CD4-positive, alpha-beta T cell treated with Interleukin-6 at 100 ng/mL for 8 hours (primary cell): Measurements from ENCODE around the gene ABLIM2.

Experiments
- DNase-seq: peaks from one replicate; pipeline ENCODE4 v3.0.0-alpha.2; 2020; ENCODE audit warnings: mixed read lengths, low spot score

ABLIM2 gene

GRCh38 chr4:8158710-8159536 is at the start of gene ABLIM2:
Gene ABLIM2, minus strand, starts transcription at chr4:8158813. Its CDS starts 124 bp downstream, at chr4:8158689.
- peak; percentile 99 for DNase-seq

- no peak for DNase-seq
These were observed 48.7 kb upstream of the ABLIM2 start for GRCh38 chr4:8207314-8207713.

- no peak for DNase-seq
These were observed 47.4 kb upstream of the ABLIM2 start for GRCh38 chr4:8205749-8206611.

- DNase-seq, result no peak
These were observed 46.7 kb upstream of the ABLIM2 start for GRCh38 chr4:8205241-8205707.

DNA sequence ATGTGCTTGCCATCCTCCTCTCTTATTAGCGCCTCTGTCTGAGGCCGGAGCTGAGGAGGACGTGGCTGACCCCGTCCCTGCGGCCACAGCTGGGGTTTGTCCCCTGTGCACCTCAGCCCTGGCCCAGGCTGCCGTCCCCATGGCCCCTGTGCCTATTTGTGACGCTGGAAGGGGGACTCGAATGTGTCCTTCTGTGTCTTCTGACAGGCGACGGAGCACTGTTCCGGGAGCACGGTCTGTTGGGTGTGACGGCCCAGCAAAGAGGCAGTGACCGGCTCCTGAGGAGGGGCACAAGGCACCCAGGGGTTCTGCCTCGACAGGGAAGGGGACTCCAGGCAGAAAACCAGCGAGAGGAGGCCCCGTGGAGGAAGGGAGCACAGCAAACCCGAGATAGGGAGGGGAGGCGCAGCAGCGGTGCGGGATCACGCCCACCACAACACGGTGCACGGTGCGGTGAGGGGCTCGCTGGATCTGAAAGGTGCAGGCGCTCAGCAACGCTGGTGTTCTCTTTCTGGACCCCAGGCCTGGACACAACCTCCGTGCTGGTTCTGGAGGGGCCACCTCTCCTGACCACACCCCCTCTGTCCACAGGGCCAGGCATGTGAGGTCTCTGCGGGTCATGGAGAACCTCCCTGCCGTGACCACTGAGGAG is 46.1 kb upstream of the ABLIM2 start:
- no peak for DNase-seq

DNA sequence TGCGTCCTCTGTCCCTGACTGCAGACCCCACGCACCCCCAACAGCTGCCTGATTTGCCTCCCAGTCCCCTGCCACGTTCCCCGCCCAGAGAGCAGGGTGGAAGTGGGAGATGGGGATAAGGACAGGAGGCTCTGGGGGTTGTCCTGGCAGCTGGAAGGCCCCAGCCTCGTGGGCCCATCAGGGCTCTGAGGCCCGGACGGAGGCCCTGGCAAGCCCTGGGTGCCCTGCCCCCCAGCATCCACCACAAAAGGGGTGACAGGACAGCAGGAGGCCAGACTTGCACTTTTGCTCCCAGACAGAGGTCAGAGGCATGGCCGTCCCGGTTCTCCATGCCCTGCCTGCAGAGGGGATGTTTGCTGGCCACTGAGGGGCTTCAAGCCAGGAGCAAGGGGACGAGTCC is 45.2 kb upstream of the ABLIM2 start:
- no peak for DNase-seq

DNA sequence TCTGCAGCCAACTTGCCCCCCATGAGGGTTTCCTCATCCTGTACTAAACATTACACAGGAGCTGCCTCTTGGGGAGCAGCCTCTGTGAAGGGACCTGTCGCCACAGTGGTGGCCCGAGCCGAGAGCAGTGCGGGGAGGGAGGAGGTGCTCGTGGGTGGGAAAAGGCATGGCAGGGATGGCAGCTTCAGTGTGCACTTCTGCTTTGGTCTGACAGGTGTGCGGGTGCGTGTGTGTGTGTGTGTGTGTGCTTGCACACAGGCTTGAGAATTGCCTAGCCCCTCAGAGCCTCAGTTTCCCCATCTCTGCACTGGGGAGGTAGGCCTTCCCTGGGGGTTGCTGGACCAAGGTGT is 44.4 kb upstream of the ABLIM2 start:
- DNase-seq, result no peak

- no peak for DNase-seq
These were observed 43.8 kb upstream of the ABLIM2 start for GRCh38 chr4:8202108-8203051.

DNA sequence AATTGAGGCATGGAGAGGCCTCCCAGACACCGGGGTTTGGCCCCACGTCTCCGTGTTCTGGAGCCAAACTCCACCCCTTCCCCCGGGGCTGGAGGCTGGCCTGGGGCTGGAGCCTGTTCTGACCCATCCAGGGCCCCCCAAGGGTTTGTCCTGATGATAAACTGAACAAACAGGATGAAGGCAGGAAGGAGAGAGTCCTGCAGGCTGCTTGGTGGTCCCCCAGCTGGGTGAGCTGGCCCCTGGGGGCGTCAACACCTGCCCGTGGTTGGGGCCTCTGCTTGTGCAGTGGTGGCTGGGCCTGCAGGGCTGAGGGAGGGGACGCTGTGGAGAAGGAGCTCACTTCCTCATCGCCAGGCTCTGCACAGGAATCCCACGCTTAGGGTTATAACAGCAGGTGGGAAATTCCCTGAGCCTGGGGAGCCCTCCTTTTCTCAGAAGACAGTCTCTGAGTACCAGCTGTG is 42.7 kb upstream of the ABLIM2 start:
- DNase-seq, result peak; percentile 36

DNA sequence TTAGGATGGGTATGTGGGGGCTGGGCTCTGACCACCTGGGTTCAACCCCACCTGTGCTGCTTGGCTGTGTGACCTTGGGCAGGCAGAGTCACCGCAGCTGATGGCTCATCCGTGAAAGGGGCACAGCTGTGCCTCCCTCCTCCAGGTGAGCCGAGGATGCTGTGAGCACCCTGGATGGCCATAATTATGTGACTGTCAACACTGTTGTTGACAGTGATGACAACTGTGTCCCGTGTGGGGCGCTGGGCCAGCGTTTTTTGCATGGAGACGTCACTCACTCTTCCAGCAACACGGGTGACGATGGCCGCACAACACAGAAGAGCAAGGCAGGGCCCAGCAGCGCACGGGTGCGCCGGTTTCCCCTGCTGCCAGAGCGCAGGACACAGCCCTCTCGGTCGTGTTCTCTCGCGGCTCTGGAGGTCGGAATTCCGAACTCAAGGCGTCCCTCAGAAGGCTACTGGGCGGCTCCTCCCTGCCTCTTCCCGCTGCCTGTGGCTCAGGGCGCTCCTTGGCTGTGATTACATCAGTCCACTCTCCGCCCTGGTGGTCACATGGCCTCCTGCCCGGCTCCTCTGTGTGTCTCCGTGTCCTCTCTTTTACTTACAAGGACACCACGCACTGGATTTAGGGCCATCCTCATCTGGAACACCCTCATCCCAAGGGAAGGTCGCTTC is 41.8 kb upstream of the ABLIM2 start:
- DNase-seq, result peak; percentile 19

DNA sequence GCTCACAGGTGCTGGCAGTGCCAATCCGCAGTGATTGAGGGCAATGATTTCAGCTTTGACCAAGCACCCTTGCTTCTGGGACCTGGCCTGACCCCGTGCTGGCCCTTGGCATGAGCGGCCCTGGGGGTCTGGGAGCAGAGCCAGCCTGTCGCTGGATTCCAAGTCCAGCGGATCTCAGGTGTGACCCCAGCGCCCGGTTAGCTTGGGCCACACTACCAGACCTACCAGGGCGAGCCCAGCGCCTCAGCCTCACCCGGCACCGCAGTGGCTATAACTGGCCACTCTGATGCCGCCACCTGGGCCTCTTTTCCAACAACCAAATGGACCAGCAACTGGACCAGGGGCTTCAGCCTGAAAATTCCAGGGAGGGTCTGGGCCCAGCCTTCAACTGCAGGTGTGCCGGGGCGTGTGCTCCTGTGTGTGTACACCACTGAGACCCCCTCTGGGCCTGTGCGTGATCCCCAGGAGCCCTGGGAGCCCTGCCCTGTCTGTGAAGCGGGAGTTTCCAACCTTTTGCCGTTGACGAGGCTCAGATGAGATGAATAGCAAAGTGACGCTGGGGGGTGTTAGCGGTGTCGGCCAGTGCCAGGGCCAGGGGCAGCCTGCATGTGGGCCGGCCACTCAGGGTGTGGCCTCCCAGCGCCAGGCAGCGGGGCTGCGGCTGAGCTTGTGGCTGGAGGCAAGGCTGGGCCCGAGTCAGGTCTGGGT is 41.1 kb upstream of the ABLIM2 start:
- no peak for DNase-seq

DNA sequence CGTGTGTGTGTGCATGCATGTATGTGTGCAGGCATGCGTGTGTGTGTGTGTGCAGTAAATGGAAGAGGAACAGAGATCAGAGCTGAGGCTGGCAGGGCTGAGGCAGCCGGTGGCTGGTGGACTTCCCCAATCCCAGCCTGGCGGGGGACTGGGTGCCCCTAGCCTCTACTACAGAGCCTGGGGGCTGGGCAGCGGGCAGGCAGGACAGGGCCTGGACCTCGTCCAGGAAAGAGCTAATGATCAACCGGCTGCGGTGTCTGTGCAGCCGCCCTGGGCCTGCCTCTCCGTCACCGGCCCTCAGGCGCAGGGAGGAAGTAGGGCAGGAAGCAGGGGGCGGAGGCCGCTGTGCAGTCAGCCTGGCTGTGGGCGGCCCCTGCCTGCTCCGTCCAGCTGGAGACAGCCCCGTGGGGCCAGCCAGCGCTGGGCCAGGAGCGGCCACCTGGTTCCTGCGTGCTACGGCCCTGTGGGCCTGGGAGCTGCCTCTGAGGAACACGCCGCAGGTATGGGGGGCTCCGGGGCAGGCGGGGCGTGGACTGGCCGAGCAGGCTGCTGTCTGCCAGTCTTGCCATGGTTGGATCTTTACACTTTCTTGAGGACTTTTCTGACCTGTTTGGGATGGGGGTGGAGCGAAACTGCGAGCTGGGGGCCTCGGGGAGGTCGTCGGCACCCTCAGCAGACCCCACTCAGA is 40.4 kb upstream of the ABLIM2 start, which contains the start of gene SH3TC1:
SH3TC1 (plus strand) TSS at position 385 of the 688 bp plus-strand sequence. CDS start 5,905 bp downstream, outside the sequence.
- DNase-seq, result peak; percentile 57

GRCh38 chr4:8198206-8198905 is 39.7 kb upstream of the ABLIM2 start:
- DNase-seq, result no peak

- DNase-seq, result no peak
These were observed 38.9 kb upstream of the ABLIM2 start for GRCh38 chr4:8197521-8197920.

DNA sequence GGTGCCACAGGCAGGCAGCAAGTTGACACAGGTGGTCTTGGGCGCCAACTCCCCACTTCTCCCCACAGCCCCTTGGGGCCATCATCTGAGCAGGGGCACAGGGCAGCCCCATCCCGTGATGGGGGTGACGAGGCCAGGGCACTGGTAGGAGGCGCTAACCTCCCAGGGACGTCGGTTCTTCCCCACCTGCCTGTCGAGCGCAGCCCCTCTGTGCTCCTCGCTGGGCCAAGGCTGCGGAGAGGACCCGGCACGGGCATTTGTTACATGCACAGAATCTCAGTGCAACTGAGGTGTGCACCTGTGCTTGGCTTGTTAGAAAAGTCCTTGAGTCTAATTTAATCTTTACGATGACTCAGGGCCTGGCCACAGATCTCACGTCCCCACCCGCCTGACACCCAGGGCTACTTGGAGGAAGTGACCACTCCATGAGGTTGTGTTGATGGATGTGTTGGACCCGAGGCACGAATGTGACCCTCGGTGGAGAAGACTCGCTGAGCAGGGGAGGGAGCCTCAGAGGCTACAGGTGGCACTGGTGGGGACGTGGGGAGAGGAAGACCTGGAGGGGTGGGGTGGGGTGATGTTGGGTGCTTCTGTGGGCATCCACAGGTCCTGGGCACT is 37.3 kb upstream of the ABLIM2 start:
- DNase-seq, result no peak

- no peak for DNase-seq
These were observed 36.8 kb upstream of the ABLIM2 start for GRCh38 chr4:8195431-8195830.

GRCh38 chr4:8194306-8195242 is 36.0 kb upstream of the ABLIM2 start:
- no peak for DNase-seq
